C1 segment of cervical spinal cord (tissue), 14 donors: Measurements from ENCODE around the gene SNTG2.

Source experiments
- DNase-seq, 14 donors: peaks; one replicate each; lab custom pipeline; 2025; lab: John Stamatoyannopoulos, UW

SNTG2 gene

GRCh38 chr2:1309507-1309906, 358.9 kb downstream of the SNTG2 start:
- DNase-seq: no peak

GRCh38 chr2:1310202-1310601, 359.6 kb downstream of the SNTG2 start:
- DNase-seq: no peak

DNA sequence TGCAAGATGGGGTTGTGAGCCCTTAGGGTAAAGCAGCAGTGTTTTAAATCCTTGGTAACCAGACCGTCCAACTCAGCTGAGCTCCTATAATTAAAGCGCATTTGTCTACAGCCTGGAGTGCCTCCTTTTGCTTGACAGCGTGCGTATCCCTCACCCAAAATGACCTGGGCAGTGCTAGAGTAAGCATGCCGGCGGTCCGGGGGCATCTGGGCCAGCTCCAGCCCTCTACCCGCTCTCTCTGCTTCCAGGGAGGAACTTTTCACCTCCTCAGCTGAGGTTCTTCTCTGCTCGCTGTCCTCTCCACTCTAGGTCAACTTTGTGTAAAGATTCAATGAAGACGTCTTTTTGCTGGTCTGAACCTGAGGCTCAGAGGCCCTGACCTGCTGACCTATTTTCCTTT, 360.2 kb downstream of the SNTG2 start:
- no peak for DNase-seq

DNA sequence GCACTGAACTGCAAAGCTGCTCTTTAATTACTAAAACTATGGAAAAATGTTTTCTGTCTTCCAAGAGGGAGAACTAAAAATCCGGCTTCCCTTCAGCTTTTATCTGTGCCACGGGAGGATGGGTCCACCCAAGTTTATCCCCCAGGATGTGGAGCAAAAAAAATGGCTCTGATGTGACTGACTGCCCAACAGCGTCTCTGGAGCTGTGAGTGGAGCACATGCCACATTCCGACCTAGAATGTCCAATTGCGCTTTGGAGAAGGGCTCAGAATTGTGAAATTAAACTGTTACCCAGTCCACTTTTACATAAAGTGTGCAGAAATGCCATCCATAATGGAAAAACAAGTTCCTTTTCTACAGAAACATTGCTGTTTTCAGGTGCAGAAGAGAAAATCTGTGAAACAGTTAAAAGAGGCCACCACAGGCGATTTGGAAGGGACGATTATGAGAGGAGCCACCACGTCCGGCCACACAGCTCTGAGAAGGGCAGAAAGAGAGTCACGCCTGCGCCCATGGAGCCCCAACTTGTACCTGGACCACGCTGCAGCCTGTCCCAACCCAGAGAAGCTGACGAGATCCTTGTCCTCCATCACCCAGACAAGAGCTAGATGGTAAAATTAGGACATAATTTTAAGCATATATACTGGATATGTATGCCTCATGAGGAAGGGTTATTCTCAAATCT, 362.7 kb downstream of the SNTG2 start:
- DNase-seq: no peak

DNA sequence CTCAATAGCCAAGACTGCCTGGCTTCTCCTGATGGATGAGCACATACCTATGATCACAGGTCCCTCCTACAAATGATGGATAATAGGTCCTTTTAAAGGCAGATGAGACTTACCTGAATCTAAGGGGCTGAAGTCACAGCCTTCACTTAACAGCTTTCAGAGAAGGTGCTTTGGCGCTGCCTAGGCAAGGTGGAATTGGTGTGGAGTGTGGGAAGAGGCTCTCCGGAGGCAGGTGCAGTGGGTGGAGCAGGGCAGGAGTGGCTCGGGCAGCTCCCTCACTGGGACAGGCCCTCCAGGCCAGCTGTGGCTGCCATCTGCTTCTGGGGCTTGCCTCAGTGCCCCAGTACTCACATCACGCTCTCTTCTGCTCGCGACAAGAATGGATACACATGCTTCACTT, 363.6 kb downstream of the SNTG2 start:
- DNase-seq: no peak

GRCh38 chr2:1318366-1319009, 367.8 kb downstream of the SNTG2 start:
- no peak for DNase-seq

DNA sequence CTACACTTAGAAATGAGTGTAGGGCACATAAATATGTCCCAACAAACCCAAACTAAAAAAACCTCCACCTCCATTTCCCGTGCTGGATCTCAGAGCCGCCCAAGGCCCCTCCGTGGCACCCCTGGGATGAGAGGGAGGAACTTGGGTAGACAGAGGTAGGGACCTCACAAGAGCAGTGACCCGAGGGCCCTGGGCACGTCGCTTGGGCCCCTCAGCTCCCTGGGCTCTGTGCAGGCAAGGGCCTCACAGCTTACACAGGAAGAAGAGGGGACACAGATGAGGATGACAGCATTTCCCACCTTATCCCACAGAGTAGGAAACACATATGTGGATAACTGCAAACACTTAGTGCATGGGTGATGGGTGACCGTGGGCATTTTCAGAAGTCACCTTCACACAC, 368.7 kb downstream of the SNTG2 start:
- no peak for DNase-seq

GRCh38 chr2:1321321-1321720, 370.7 kb downstream of the SNTG2 start:
- no peak for DNase-seq

DNA sequence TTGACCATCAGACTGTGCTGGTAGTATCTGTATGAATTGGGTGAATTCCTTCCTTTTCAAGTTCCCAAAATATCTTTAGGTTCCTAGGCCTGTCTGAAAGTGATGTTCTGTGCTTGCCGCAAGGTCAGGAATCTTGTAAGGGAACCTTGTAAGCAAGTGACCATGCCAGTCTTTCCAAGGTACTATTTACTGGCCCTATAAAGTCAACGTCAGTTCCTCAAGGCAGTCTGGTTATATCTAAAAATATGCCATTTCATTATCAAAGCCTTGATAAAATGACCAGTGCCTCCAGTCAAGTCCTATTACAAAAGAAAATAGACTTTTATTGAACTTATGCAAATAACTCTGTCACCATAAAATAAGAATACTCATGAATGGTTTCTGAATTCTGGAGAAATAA, 374.2 kb downstream of the SNTG2 start:
- DNase-seq: no peak

GRCh38 chr2:1328684-1329083, 378.0 kb downstream of the SNTG2 start:
- DNase-seq: no peak

GRCh38 chr2:1339388-1340140, 388.9 kb downstream of the SNTG2 start:
- peak in 2 of 14 donors; percentile 3 to 24 for DNase-seq

DNA sequence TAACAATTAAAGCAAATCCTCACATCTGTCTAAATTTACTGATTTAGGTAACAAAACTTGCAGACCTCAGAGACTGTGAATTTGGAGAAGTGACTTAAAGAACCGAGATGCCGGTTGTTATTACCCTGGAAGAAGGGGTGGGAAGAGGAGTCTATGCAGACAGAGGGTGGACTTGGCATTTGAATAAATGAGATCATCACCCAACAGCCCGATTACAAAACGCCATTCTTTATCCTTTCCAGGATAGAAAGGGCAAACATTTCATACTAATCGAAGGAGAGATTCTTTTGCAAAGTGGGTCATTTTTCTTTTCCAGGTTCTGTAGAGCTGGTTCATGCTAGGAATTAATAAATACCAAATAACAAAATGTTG, 389.5 kb downstream of the SNTG2 start:
- DNase-seq: peak in 1 of 14 donors; percentile 24

GRCh38 chr2:1341404-1342120, 390.9 kb downstream of the SNTG2 start:
- no peak for DNase-seq

GRCh38 chr2:1348789-1349188, 398.1 kb downstream of the SNTG2 start:
- no peak for DNase-seq

DNA sequence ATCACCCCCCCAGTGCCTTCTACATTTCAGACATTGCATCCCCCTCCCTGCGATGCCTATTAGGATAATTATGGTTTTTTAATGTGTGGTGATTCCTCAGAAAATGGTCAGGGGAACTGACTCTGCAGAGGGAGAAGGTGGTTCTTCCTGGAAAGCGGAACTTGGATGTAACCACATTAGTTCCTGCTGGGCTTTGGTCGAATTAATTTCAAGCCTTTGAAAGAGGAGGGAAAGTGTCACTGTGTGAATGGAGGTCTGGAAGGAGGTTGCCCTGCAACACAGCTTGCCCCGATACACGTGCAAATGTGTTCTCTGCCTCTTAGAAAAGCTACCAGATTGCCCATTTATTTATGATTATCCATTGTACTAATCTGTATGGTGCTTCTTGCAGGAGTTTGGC, 399.5 kb downstream of the SNTG2 start:
- no peak for DNase-seq

DNA sequence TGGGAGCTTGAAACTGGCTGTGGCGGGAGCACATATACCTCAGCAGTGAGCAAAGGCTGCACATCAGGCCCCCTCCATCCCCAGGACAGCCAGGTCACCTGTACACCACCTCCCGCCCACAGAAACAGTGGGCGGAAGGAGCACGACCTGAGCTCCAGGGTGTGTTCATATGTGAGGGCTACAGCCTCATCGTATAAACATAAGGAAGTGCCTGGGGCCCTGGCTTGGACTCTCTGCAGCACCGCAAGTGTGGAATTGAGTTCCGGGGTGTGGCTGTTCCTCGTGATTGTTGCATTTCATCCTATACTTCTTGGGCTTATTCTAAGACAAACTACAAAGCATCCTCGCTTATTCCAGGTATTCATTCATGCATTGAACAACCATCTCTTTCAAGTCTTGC, 402.5 kb downstream of the SNTG2 start:
- no peak for DNase-seq

GRCh38 chr2:1353543-1353942, 402.9 kb downstream of the SNTG2 start:
- no peak for DNase-seq

DNA sequence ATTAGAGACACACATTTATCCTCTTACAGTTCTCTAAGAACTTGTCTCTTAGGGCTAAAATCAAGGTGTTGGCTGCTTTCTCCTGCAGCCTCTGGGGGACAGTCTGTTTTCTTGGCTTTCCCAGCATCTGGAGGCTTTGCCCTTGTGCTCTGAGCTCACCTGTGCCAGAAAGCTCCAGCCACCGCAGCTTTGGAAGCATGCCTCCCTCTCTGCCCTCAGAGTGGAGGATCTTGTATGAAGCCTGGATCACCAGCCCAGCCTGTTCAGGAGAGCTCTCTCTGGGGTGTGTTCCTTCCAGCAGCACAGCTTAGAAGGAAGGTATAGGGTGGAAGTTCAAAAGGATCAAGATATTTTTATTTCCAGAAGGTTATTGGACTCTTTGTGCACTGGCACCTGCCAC, 409.5 kb downstream of the SNTG2 start:
- no peak for DNase-seq

GRCh38 chr2:1360557-1361250, 410.1 kb downstream of the SNTG2 start:
- DNase-seq: no peak

DNA sequence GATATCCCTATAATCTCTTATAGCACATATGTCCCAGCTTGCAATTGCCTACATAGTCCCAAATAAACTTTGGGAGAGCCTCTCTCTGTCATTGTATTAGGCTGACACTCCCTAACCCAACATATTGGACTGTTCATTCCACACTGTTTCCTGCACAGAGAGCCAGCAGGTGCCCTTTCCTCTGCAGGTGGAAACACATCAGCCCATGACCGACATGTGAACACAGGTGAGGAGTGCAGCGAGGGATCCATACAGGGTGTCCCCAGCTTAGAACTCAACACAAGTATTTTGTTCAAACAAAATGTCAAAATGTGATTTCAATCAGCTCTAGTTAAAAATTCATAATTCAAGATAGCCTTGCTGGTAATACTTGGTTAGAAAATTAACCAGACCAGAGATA, 412.7 kb downstream of the SNTG2 start:
- DNase-seq: no peak

GRCh38 chr2:1366546-1367134, 416.0 kb downstream of the SNTG2 start:
- DNase-seq: peak in 9 of 14 donors; percentile 9 to 76 (median 63)
